ENCODE results near the gene CCL4L2.
"Not testable (repeated sequence)": the region's sequence is repeated elsewhere in the genome, so short reads cannot be mapped to it uniquely, and the experiment has no call there.

- not testable (repeated sequence) for TF ChIP-seq CTCF (IDR thresholded peaks at IDR 0.05); E2F5 (CRISPR knock-in tag; IDR thresholded peaks at IDR 0.05); AR (CRISPR knock-in tag; IDR thresholded peaks at IDR 0.05); SMAD3 (CRISPR knock-in tag; IDR thresholded peaks at IDR 0.05; ENCODE audit: borderline replicate concordance); FOXP1 (CRISPR knock-in tag; IDR thresholded peaks at IDR 0.05; ENCODE audit: borderline replicate concordance); CREB1 (CRISPR knock-in tag; IDR thresholded peaks at IDR 0.05); ZNF263 (CRISPR knock-in tag; IDR thresholded peaks at IDR 0.05; ENCODE audit: low read depth); JUN (CRISPR knock-in tag; IDR thresholded peaks at IDR 0.05); GABPB1 (CRISPR knock-in tag; IDR thresholded peaks at IDR 0.05); MYBL2 (CRISPR knock-in tag; IDR thresholded peaks at IDR 0.05); SP1 (CRISPR knock-in tag; conservative IDR thresholded peaks at IDR 0.05)
Observed at GRCh38 chr17:36215406-36216308, 4.8 kb downstream of the CCL4L2 start.
